K562 (cell line): Measurements from ENCODE around the gene PTK6. TPM values are rescaled to one million over a fixed set of nuclear protein-coding genes. Genes with fewer than 3 reads are reported as not detected.

Experiments
- ATAC-seq: fragments of 200-7000 bp; cut with Tn5 transposase; 3 replicates; pipeline ENCODE4 v1.9.1; 2020; ENCODE audit warnings: moderate library complexity
- BruUV-seq: library from RNA; stranded (reverse); fragments of 400-500 nt; replicated peaks from 2 replicates; lab custom pipeline; 2021; lab: Mats Ljungman, UMichigan
- CTCF ChIA-PET: fragments of 300-600 bp; formaldehyde crosslinking; extraction: SDS; loops from one replicate; lab custom pipeline; 2021; ENCODE audit warnings: low intra/inter-chr PET ratio; lab: Yijun Ruan, JAX
- POLR2A ChIA-PET: fragments of 300-600, 350-650 bp; sonication (Branson Sonifier 250); formaldehyde crosslinking; extraction: SDS; loops from one replicate; lab custom pipeline; 2021; ENCODE audit warnings: antibody characterized with exemption, inconsistent platforms; lab: Yijun Ruan, JAX
- DNase-seq, 4 experiments: peaks; one replicate each; pipeline versions ENCODE4 v3.0.0 to v3.0.0-alpha.2; 2011 to 2018; ENCODE audit warnings: low spot score in 3 of 4, mixed read lengths in 3 of 4; ENCODE audit errors: extremely low read depth in 1 of 4
- FAIRE-seq: peaks from 2 replicates; lab custom pipeline; 2011; peaks lifted over from hg19 to GRCh38; lab: Jason Lieb, UNC
- H2AFZ ChIP-seq: 2 replicates; pipeline ENCODE4 v1.6.0; 2011; ENCODE audit warnings: low read depth, low read length, control low read depth, inconsistent platforms
- H3K27ac ChIP-seq: fragments of 200-600 bp; 3 replicates; pipeline ENCODE4 v1.8.0; 2011; ENCODE audit warnings: low read depth, mild to moderate bottlenecking, control low read depth, inconsistent platforms, low read length, moderate library complexity, mixed read lengths; ENCODE audit errors: extremely low read depth
- H3K27me3 ChIP-seq, 2 experiments: fragments of 300-600 bp in 1 of 2; 2 replicates in 1 of 2; 3 replicates in 1 of 2; pipeline versions ENCODE4 v1.6.0 to v1.8.0; 2011; ENCODE audit warnings: inconsistent platforms in 2 of 2, low read length in 2 of 2, mild to moderate bottlenecking in 1 of 2, mixed read lengths in 1 of 2, moderate library complexity in 1 of 2; ENCODE audit not compliant: control insufficient read depth in 2 of 2, insufficient read depth in 2 of 2
- H3K36me3 ChIP-seq: fragments of 300-600 bp; 3 replicates; pipeline ENCODE4 v1.8.0; 2011; ENCODE audit warnings: mild to moderate bottlenecking, low read length, inconsistent platforms; ENCODE audit not compliant: control insufficient read depth, insufficient read depth
- H3K4me1 ChIP-seq, 2 experiments: fragments of 200-600 bp in 1 of 2; replicated peaks in 1 of 2; 2 replicates in 1 of 2; 3 replicates in 1 of 2; pipeline versions ENCODE4 v1.5.1 to v1.8.0; 2011; ENCODE audit warnings: inconsistent platforms in 2 of 2, low read length in 2 of 2, mild to moderate bottlenecking in 1 of 2, mixed read lengths in 1 of 2, moderate library complexity in 1 of 2; ENCODE audit not compliant: control insufficient read depth in 2 of 2, insufficient read depth in 2 of 2
- H3K4me2 ChIP-seq: 2 replicates; pipeline ENCODE4 v1.6.1; 2011; ENCODE audit warnings: low read length, control low read depth, inconsistent platforms, mixed read lengths; ENCODE audit not compliant: insufficient read depth
- H3K4me3 ChIP-seq: fragments of 200-600 bp; sonication (generic), shearing (Covaris generic); 2 replicates; pipeline ENCODE4 v1.5.1; 2016; ENCODE audit warnings: control low read depth, inconsistent platforms
- H3K79me2 ChIP-seq: fragments of 200-600 bp; 3 replicates; pipeline ENCODE4 v1.8.0; 2011; ENCODE audit warnings: low read length, inconsistent platforms; ENCODE audit not compliant: control insufficient read depth, insufficient read depth
- H3K9ac ChIP-seq, 2 experiments: 2 replicates each; pipeline versions ENCODE4 v1.6.0 to v1.6.1; 2011; ENCODE audit warnings: low read depth in 2 of 2, low read length in 2 of 2, control low read depth in 1 of 2, inconsistent platforms in 1 of 2, mild to moderate bottlenecking in 1 of 2, mixed read lengths in 1 of 2; ENCODE audit not compliant: insufficient read depth in 1 of 2
- H3K9me1 ChIP-seq: one replicate; pipeline ENCODE4 v1.6.0; 2011; ENCODE audit warnings: inconsistent platforms, mild to moderate bottlenecking, low read length, moderate library complexity; ENCODE audit not compliant: control insufficient read depth, insufficient read depth
- H3K9me3 ChIP-seq: replicated peaks from 2 replicates; pipeline ENCODE4 v1.5.1; 2011; ENCODE audit warnings: low read depth, low read length, inconsistent platforms; ENCODE audit not compliant: control insufficient read depth, insufficient read depth
- H4K20me1 ChIP-seq: replicated peaks from 2 replicates; pipeline ENCODE4 v1.6.1; 2011; ENCODE audit warnings: low read length, inconsistent platforms, mixed read lengths; ENCODE audit not compliant: control insufficient read depth, insufficient read depth
- DIDO1 ChIP-seq: fragments of 450-650 bp; IDR thresholded peaks from 2 replicates; pipeline ENCODE4 v1.6.1; 2016; ENCODE audit warnings: low read depth, missing biosample characterization, missing genetic modification characterization
- GTF2A2 ChIP-seq: IDR thresholded peaks from 2 replicates; pipeline ENCODE4 v1.6.1; 2016; ENCODE audit warnings: mild to moderate bottlenecking, missing genetic modification characterization, missing compliant biosample characterization
- POLR2G ChIP-seq: fragments of 200-400 bp; formaldehyde crosslinking; IDR thresholded peaks from 2 replicates; pipeline ENCODE4 v1.6.1; 2017; ENCODE audit warnings: low read depth, mild to moderate bottlenecking, antibody characterized with exemption, low read length, moderate library complexity
- PTBP1 ChIP-seq: fragments of 200-400 bp; formaldehyde crosslinking; IDR thresholded peaks from 2 replicates; pipeline ENCODE4 v1.6.1; 2017; ENCODE audit warnings: low read depth, low read length
- RBFOX2 ChIP-seq: fragments of 200-400 bp; formaldehyde crosslinking; IDR thresholded peaks from 2 replicates; pipeline ENCODE4 v1.6.1; 2017; ENCODE audit warnings: low read depth, mild to moderate bottlenecking, low read length, moderate library complexity
- RBM39 ChIP-seq: fragments of 200-400 bp; formaldehyde crosslinking; optimal IDR thresholded peaks from 2 replicates; pipeline ENCODE3; 2018; ENCODE audit warnings: low read depth, low read length
- ZNF146 ChIP-seq: IDR thresholded peaks from one replicate; pipeline ENCODE4 v1.6.1; 2018; ENCODE audit warnings: missing compliant biosample characterization; ENCODE audit not compliant: unreplicated experiment
- ZNF311 ChIP-seq: fragments of 250-450 bp; sonication (Bioruptor Pico); IDR thresholded peaks from 2 replicates; pipeline ENCODE4 v1.4.0; 2020; ENCODE audit warnings: mild to moderate bottlenecking, moderate library complexity
- WGBS: fragments of 100-300 bp; shearing (Covaris generic); methylation state at CpG from one replicate; pipeline ENCODE4 v1.1.6; 2016; ENCODE audit warnings: low coverage, mixed read lengths; ENCODE audit not compliant: insufficient coverage; ENCODE audit errors: missing lambda C conversion rate; 5-methylcytosine and 5-hydroxymethylcytosine counted together
- in situ Hi-C: fragments of 300-500 bp; cut with MboI; formaldehyde crosslinking; loops from 4 replicates; pipeline ENCODE4 v1.15.0; 2018; ENCODE audit warnings: inconsistent platforms, mixed read lengths
- intact Hi-C: fragments of 100-400 bp; cut with micrococcal nuclease; formaldehyde crosslinking; loops from 2 replicates; pipeline ENCODE4 v1.14.2; 2022
- polyA plus RNA-seq, 8 experiments: library from polyadenylated mRNA; depleted of rRNA in 4 of 8; stranded (reverse) in 5 of 8; unstranded in 3 of 8; fragments of >200 nt; fragmentation: Nextera tagmentation in 2 of 8; fragmentation: Illumina TruSeq in 1 of 8; extraction: Ambion mirVana in 2 of 8; extraction: Trizol in 1 of 8; gene quantifications; 2 replicates each; pipeline versions ENCODE4 v1.2.1 to v1.2.3, GENCODE V29; 2011 to 2014; ENCODE audit warnings: inconsistent platforms in 1 of 8, missing spikeins in 1 of 8
- total RNA-seq, 7 experiments: library from RNA; depleted of rRNA in 6 of 7; stranded (reverse); fragments of >200 nt in 6 of 7; fragmentation: Illumina TruSeq in 2 of 7; extraction: Trizol in 2 of 7; gene quantifications; 2 replicates each; pipeline versions ENCODE4 v1.2.1 to v1.2.3, GENCODE V29; 2011 to 2021; ENCODE audit warnings: low replicate concordance in 1 of 7
- TF ChIP-seq, protein P1 (sequence below): fragments of 450-650 bp; IDR thresholded peaks from 2 replicates; pipeline ENCODE4 v1.7.1; 2018; ENCODE audit warnings: mild to moderate bottlenecking, low read depth; ENCODE audit not compliant: partially characterized antibody

The PTK6 gene
- total and polyA plus RNA-seq, 9 of the 15 experiments (the other 6 are each of a cell fraction or from before 2014, with no cell fraction given), result 0.07 TPM; not detected in 8

DNA sequence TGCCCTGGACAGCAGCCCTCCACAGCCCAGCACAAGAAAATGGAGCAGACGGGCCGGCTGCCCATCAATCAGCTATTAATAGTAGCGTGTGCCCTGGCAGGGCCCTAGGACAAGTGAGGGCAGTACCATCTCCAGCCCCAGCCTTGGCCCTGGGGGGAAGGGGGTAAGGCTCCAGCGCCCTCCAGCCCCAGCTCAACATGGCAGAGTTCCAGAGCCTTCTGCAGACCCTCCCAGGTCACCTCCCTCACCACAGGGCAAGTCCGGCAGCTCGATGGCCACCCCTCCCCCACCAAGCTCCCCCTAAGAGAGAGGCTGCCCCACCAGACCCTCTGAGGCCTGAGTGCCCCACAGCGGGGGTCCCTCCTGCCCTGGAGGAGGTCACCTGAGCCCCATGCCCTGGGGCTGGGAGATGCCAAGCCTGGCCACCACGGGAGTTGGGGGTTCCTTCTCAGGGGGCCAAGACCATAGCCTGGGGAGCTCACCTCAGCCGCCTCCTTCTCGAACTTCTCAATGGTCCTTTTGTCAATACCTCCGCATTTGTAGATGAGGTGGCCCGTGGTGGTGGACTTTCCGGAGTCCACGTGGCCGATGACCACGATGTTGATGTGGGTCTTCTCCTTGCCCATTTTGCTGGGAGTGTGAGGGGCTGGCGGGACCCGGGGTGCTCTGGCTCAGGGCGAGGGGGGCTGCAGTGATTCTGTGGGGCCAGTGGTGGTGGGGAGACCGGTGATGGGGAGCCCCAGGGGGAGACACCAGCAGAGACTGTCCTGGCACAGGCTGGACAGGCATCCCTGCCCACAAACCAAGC, 39.8 kb downstream of the PTK6 start (continued):
- no peak for TF ChIP-seq ZNF311 (CRISPR knock-in tag)
- TF ChIP-seq DIDO1 (tag), result no peak
- TF ChIP-seq GTF2A2, result no peak
- no peak for TF ChIP-seq PTBP1
- no peak for TF ChIP-seq RBM39

DNA sequence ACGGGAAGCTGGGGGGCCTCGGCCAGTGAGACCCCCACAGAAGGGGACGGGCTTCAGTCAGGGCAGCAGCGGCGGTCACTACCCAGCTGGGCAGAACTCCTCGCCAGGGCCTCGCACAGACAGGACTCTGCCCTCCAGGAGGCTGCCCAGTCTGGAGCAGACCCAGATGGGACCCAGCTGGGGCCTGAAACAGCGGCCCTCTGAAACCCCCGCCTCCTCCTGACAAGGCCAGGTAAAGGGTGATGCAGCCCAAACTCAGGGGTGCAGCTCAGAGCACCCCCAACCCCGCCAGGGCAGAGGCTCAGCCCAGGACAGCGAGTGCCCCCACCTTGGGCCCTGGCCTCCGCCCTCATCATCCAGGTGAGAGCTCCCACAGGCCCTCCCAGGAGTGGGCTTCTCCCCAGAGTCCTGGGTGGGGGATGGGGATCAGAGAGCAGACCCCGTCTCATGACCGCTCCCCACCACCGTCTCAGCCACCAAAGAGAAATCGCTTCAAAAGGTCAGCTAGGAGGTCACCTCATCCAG, 40.5 kb downstream of the PTK6 start:
- DNase-seq (no peak), ATAC-seq (peak; percentile 5; the same call in 2 of the 3 replicates), FAIRE-seq (no peak)
- no TSS peak for BruUV-seq
- H3K27ac ChIP-seq, result no peak overlapping the region
- no peak overlapping the region for H2AFZ ChIP-seq
- CTCF ChIA-PET, result interaction anchor here (0.6 kb wide), 1 partner anchor 57 kb away, joined by 3 read pairs; no protein-coding TSS in a partner anchor
- peak overlapping the region; percentile 42 for H3K4me2 ChIP-seq
- TF ChIP-seq ZNF146 (CRISPR knock-in tag), result no peak
- TF ChIP-seq, protein P1, sequence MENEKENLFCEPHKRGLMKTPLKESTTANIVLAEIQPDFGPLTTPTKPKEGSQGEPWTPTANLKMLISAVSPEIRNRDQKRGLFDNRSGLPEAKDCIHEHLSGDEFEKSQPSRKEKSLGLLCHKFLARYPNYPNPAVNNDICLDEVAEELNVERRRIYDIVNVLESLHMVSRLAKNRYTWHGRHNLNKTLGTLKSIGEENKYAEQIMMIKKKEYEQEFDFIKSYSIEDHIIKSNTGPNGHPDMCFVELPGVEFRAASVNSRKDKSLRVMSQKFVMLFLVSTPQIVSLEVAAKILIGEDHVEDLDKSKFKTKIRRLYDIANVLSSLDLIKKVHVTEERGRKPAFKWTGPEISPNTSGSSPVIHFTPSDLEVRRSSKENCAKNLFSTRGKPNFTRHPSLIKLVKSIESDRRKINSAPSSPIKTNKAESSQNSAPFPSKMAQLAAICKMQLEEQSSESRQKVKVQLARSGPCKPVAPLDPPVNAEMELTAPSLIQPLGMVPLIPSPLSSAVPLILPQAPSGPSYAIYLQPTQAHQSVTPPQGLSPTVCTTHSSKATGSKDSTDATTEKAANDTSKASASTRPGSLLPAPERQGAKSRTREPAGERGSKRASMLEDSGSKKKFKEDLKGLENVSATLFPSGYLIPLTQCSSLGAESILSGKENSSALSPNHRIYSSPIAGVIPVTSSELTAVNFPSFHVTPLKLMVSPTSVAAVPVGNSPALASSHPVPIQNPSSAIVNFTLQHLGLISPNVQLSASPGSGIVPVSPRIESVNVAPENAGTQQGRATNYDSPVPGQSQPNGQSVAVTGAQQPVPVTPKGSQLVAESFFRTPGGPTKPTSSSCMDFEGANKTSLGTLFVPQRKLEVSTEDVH, result no peak
- TF ChIP-seq POLR2G, result peak; percentile 30; the same call in 1 of the 2 replicates
- 0 out of 2 replicates have a peak, but pooled peaks have one; percentile 14 for TF ChIP-seq RBFOX2
- H3K36me3 ChIP-seq, result no peaks in the 10 kb centered on the region
- 42% methylated on average over 14 of the region's 16 CpGs for WGBS
- no peak overlapping the region for H3K4me3 ChIP-seq
- H4K20me1 ChIP-seq, result peaks cover 12% of the 10 kb centered on the region; the same call in 1 of the 2 replicates
- POLR2A ChIA-PET, result interaction anchor here (0.6 to 1.6 kb wide), 6 partner anchors 25 to 360 kb away, joined by 3 to 5 read pairs (median 4); partner anchors contain the start of gene PPDPF
- peaks cover 0 to 74% of the 10 kb centered on the region in 2 experiments; a peak in 3 of 5 replicates for H3K4me1 ChIP-seq
- no peak overlapping the region for H3K9ac ChIP-seq
- H3K9me3 ChIP-seq, result no peaks in the 10 kb centered on the region
- no peaks in the 10 kb centered on the region for H3K79me2 ChIP-seq
- in situ Hi-C loops (no loop called here), intact Hi-C loops (no loop called here)
- no peaks in the 10 kb centered on the region for H3K27me3 ChIP-seq
- H3K9me1 ChIP-seq, result no peaks in the 10 kb centered on the region
